T-cell (primary cell): ENCODE data around the gene OTUD1. TPM values are rescaled to one million over a fixed set of nuclear protein-coding genes. Genes with fewer than 3 reads are reported as not detected.

Experiments used
- ATAC-seq, 4 experiments: fragments of 200-7000 bp in 3 of 4; fragments of 150-1000 bp in 1 of 4; cut with Tn5 transposase; replicated peaks in 1 of 4; 1 replicate in 3 of 4; 2 replicates in 1 of 4; pipeline ENCODE4 v1.10.0; 2021; ENCODE audit warnings: moderate library complexity in 3 of 4, mild to moderate bottlenecking in 2 of 4, moderate number of reproducible peaks in 1 of 4
- CTCF ChIA-PET, 2 donors: fragments of 300-600 bp; sonication (Branson Sonifier 250); formaldehyde crosslinking; loops; one replicate each; lab custom pipeline; 2022; ENCODE audit warnings: antibody characterized with exemption in 2 of 2; lab: Charles Lee
- POLR2A ChIA-PET, 2 donors: fragments of 300-600 bp; sonication (Branson Sonifier 250); formaldehyde crosslinking; loops; one replicate each; lab custom pipeline; 2022; ENCODE audit warnings: antibody characterized with exemption in 2 of 2; lab: Charles Lee
- DNase-seq, 35 experiments: peaks; one replicate each; pipeline versions ENCODE4 v3.0.0 to v3.0.0-alpha.2; 2013 to 2023
- H3K27ac ChIP-seq: one replicate; pipeline ENCODE4 v1.5.1; 2013; ENCODE audit warnings: low read length
- H3K27me3 ChIP-seq, 2 experiments: replicated peaks in 1 of 2; 1 replicate in 1 of 2; 2 replicates in 1 of 2; pipeline versions ENCODE4 v1.6.1 to v1.7.0; 2013; ENCODE audit warnings: low read length in 1 of 2, mixed read lengths in 1 of 2; ENCODE audit not compliant: control insufficient read depth in 2 of 2, insufficient read depth in 2 of 2; ENCODE audit errors: extremely low read depth in 1 of 2
- H3K36me3 ChIP-seq, 2 donors: 1 replicate in 1 of 2; 2 replicates in 1 of 2; pipeline versions ENCODE4 v1.6.1 to v1.7.0; 2013; ENCODE audit warnings: low read length in 1 of 2; ENCODE audit not compliant: control insufficient read depth in 2 of 2, insufficient read depth in 1 of 2; ENCODE audit errors: extremely low read depth in 1 of 2
- H3K4me1 ChIP-seq, 2 experiments: 1 replicate in 1 of 2; 2 replicates in 1 of 2; pipeline versions ENCODE4 v1.6.1 to v1.7.0; 2013; ENCODE audit warnings: low read length in 2 of 2, mixed read lengths in 1 of 2; ENCODE audit not compliant: insufficient read depth in 2 of 2, control insufficient read depth in 1 of 2; ENCODE audit errors: extremely low read depth in 1 of 2
- H3K4me3 ChIP-seq, 2 donors: 1 replicate in 1 of 2; 2 replicates in 1 of 2; pipeline versions ENCODE4 v1.5.1 to v1.7.0; 2013; ENCODE audit warnings: mild to moderate bottlenecking in 2 of 2, low read length in 1 of 2, moderate library complexity in 1 of 2; ENCODE audit not compliant: control insufficient read depth in 1 of 2; ENCODE audit errors: extremely low read depth in 1 of 2
- H3K9me3 ChIP-seq: 2 replicates; pipeline ENCODE4 v1.7.0; 2013
- H3K27ac Mint-ChIP-seq, 2 donors: one replicate each; pipeline ENCODE4 v1.8.0; 2020 to 2021; ENCODE audit warnings: mild to moderate bottlenecking in 2 of 2, mixed read lengths in 2 of 2
- H3K27me3 Mint-ChIP-seq, 2 donors: one replicate each; pipeline ENCODE4 v1.8.0; 2021 to 2022; ENCODE audit warnings: mixed read lengths in 2 of 2
- H3K36me3 Mint-ChIP-seq: one replicate; pipeline ENCODE4 v1.8.0; 2021; ENCODE audit warnings: mixed read lengths
- H3K4me1 Mint-ChIP-seq, 3 donors: one replicate each; pipeline ENCODE4 v1.8.0; 2020 to 2022; ENCODE audit warnings: mixed read lengths in 3 of 3, mild to moderate bottlenecking in 1 of 3
- H3K4me3 Mint-ChIP-seq, 3 donors: one replicate each; pipeline ENCODE4 v1.8.0; 2020 to 2022; ENCODE audit warnings: mild to moderate bottlenecking in 3 of 3, mixed read lengths in 3 of 3, moderate library complexity in 3 of 3
- H3K9me3 Mint-ChIP-seq, 3 donors: one replicate each; pipeline ENCODE4 v1.8.0; 2020 to 2022; ENCODE audit warnings: mixed read lengths in 3 of 3
- WGBS: methylation state at CpG from one replicate; pipeline ENCODE4 v1.1.5; 2013; ENCODE audit warnings: missing lambda C conversion rate; ENCODE audit not compliant: insufficient coverage; 5-methylcytosine and 5-hydroxymethylcytosine counted together
- total RNA-seq, 35 experiments: library from RNA in 6 of 35; stranded (reverse) in 6 of 35; fragments of 120-200 nt in 1 of 35; gene quantifications; one replicate each; pipeline versions ENCODE4 v1.2.1 to v1.2.4 and lab custom pipeline; 2013 to 2026

The OTUD1 gene
- total RNA-seq, 5 donors from 2014 or later (not counting 1 experiment from before 2014, with no cell fraction given): 23.0 to 55.8 (median 28.5) TPM

GRCh38 chr10:23474626-23475025 is 35.8 kb downstream of the OTUD1 start:
- Mint-ChIP-seq H3K27ac (no peak overlapping the region), H3K4me1 (peaks cover 0 to 1% (median 0%) of the 10 kb centered on the region in 3 donors), H3K36me3 (no peaks in the 10 kb centered on the region), H3K4me3 (no peak overlapping the region), H3K9me3 (no peaks in the 10 kb centered on the region), H3K27me3 (peaks cover 6 to 14% of the 10 kb centered on the region in 2 donors)
- Histone ChIP-seq H3K27ac (no peak overlapping the region), H3K9me3 (no peaks in the 10 kb centered on the region), H3K36me3 (no peaks in the 10 kb centered on the region), H3K4me1 (no peaks in the 10 kb centered on the region), H3K4me3 (no peak overlapping the region), H3K27me3 (peaks cover 0 to 8% of the 10 kb centered on the region in 2 experiments)
- ChIA-PET POLR2A (no interaction called here), CTCF (no interaction called here)
- no CpG with 5 or more reads among the region's 4 CpGs for WGBS
- DNase-seq (no peak), ATAC-seq (no peak)

- Mint-ChIP-seq H3K36me3 (no peaks in the 10 kb centered on the region), H3K9me3 (no peaks in the 10 kb centered on the region), H3K4me3 (no peak overlapping the region), H3K27ac (no peak overlapping the region), H3K27me3 (peaks cover 4 to 7% of the 10 kb centered on the region in 2 donors), H3K4me1 (no peaks in the 10 kb centered on the region)
- WGBS: no CpG with 5 or more reads among the region's 5 CpGs
- Histone ChIP-seq H3K27me3 (peaks cover 0 to 5% of the 10 kb centered on the region in 2 experiments), H3K4me3 (no peak overlapping the region), H3K27ac (no peak overlapping the region), H3K36me3 (no peaks in the 10 kb centered on the region), H3K4me1 (no peaks in the 10 kb centered on the region), H3K9me3 (no peaks in the 10 kb centered on the region)
- CTCF ChIA-PET: no interaction called here
- POLR2A ChIA-PET: no interaction called here
- ATAC-seq (no peak), DNase-seq (no peak)
Observed at GRCh38 chr10:23478570-23478969, 39.7 kb downstream of the OTUD1 start.

- no peaks in the 10 kb centered on the region for H3K36me3 Mint-ChIP-seq
- no peak overlapping the region for H3K4me3 Mint-ChIP-seq
- Histone ChIP-seq H3K4me3 (no peak overlapping the region), H3K27me3 (peaks cover 0 to 5% of the 10 kb centered on the region in 2 experiments), H3K36me3 (no peaks in the 10 kb centered on the region), H3K27ac (no peak overlapping the region), H3K4me1 (no peaks in the 10 kb centered on the region), H3K9me3 (no peaks in the 10 kb centered on the region)
- DNase-seq (no peak), ATAC-seq (no peak)
- H3K27me3 Mint-ChIP-seq: peaks cover 4 to 7% of the 10 kb centered on the region in 2 donors
- no peaks in the 10 kb centered on the region for H3K9me3 Mint-ChIP-seq
- WGBS: 71% methylated on average over 1 of the region's 3 CpGs
- CTCF ChIA-PET: no interaction called here
- POLR2A ChIA-PET: no interaction called here
- no peak overlapping the region for H3K27ac Mint-ChIP-seq
- no peaks in the 10 kb centered on the region for H3K4me1 Mint-ChIP-seq
Observed at GRCh38 chr10:23479798-23480473, 41.1 kb downstream of the OTUD1 start.

GRCh38 chr10:23481363-23481961 is 42.6 kb downstream of the OTUD1 start:
- H3K9me3 Mint-ChIP-seq: no peaks in the 10 kb centered on the region
- H3K36me3 ChIP-seq: no peaks in the 10 kb centered on the region
- ChIA-PET CTCF (interaction anchor here in 1 of 2 donors (1.1 kb wide), 1 partner anchor 47 kb away, joined by 3 read pairs; no protein-coding TSS in a partner anchor), POLR2A (interaction anchor here in 1 of 2 donors (0.6 kb wide), 1 partner anchor 13 kb away, joined by 3 read pairs; no protein-coding TSS in a partner anchor)
- H3K4me3 Mint-ChIP-seq: no peak overlapping the region
- no peak overlapping the region for H3K27ac Mint-ChIP-seq
- no peak for ATAC-seq
- 75% methylated on average over 2 of the region's 3 CpGs for WGBS
- H3K4me3 ChIP-seq: no peak overlapping the region
- H3K27ac ChIP-seq: no peak overlapping the region
- peaks cover 4 to 7% of the 10 kb centered on the region in 2 donors for H3K27me3 Mint-ChIP-seq
- DNase-seq: no peak
- no peaks in the 10 kb centered on the region for H3K4me1 Mint-ChIP-seq
- H3K4me1 ChIP-seq: no peaks in the 10 kb centered on the region
- H3K9me3 ChIP-seq: no peaks in the 10 kb centered on the region
- H3K27me3 ChIP-seq: peaks cover 0 to 5% of the 10 kb centered on the region in 2 experiments
- H3K36me3 Mint-ChIP-seq: no peaks in the 10 kb centered on the region

GRCh38 chr10:23490115-23490514 is 51.2 kb downstream of the OTUD1 start:
- Mint-ChIP-seq H3K4me1 (no peaks in the 10 kb centered on the region), H3K36me3 (no peaks in the 10 kb centered on the region)
- DNase-seq: no peak

More at GRCh38 chr10:23490115-23490514, 51.2 kb downstream of the OTUD1 start:
- POLR2A ChIA-PET: no interaction called here
- no peak overlapping the region for H3K4me3 ChIP-seq
- no peak overlapping the region for H3K27ac ChIP-seq
- no peak overlapping the region for H3K27ac Mint-ChIP-seq
- peaks cover 0 to 4% (median 0%) of the 10 kb centered on the region in 3 donors for H3K9me3 Mint-ChIP-seq
- peaks cover 0 to 10% of the 10 kb centered on the region in 2 experiments for H3K27me3 ChIP-seq
- H3K4me1 ChIP-seq: no peaks in the 10 kb centered on the region
- no peaks in the 10 kb centered on the region for H3K9me3 ChIP-seq
- H3K4me3 Mint-ChIP-seq: no peak overlapping the region
- no peaks in the 10 kb centered on the region for H3K36me3 ChIP-seq
- CTCF ChIA-PET: no interaction called here
- ATAC-seq: no peak
- peaks cover 5 to 10% of the 10 kb centered on the region in 2 donors for H3K27me3 Mint-ChIP-seq
- WGBS: 100% methylated on average over 2 of the region's 3 CpGs
